Epidermal melanocyte (primary cell): ENCODE results near the gene CLCN7.
"Not testable (repeated sequence)": the region's sequence is repeated elsewhere in the genome, so short reads cannot be mapped to it uniquely, and the experiment has no call there.

ENCODE experiments used
- DNase-seq: peaks from one replicate; pipeline ENCODE4 v3.0.0; 2011; ENCODE audit warnings: low spot score; ENCODE audit not compliant: insufficient read length

The CLCN7 gene

DNA sequence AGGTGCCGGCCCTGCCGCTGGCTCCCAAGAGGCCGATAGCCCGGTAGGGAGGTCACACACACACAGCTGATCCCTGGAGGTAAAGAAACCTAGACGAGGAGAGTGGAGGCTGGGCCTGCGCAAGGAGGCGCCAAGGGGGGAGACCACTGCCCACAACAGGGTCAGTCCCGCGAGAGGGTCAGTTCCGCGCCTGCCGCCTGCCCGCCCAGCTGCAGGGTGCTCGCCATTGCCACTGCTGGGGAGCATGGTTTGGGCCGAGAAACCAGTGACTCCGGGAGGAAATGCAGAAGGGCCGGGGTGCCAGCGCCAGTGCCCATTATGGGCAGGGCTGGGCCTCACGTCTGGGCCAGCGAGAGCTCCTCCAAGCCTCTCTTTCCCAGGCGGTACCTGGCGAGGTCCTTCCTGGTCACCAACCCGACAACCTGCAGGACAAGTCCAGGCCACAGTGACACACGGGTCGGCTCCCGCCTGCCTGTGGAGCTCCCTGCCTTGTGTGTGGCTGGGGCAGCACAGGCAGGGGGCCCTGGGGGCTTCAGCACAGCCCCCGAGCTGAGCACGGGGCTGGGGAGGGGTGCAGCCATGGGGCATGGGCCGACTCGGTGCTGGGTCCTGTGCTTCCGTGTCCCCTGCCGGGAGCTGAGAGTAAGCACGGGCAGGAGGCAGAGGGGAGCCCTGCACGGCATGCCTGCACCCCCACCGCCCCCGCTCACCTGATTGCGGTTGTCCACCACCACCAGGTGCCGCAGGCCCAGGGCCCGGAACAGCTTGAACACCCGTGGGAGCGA lies 28.3 kb downstream of the CLCN7 start:
- DNase-seq = no peak

DNA sequence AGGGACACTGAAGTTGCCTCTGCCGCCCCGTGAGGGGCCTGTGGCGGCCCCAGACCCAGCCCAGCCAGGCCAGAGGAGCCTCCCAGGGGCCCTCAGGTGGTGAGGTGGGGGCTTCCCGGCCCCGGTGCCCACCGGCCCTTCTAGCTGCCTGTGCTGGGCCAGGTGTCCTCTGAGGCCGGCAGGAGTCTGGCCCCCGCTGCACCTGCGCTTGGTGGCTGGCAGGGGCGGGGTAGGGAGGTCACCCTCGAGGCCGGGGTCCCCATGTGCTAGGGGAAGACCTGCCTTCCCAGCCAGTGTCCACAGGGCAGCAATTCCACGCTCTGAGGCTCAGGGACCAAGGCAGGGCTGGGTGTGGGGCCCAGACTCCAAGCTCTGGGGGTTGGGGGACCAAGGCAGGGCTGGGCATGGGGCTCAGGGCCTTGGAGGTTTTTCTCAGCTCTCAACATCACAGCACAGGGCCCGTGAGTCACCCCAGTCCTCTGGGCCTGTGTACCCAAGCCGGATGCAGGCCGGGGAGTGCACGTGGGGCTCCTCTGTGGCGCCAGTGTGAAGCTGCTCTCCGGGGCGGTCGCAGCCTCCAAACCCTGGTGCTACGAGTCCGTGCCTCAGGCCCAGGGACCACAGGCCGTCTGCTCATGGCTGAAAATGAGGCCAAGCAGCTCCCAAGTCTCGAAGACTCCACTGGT lies 29.2 kb downstream of the CLCN7 start:
- no peak for DNase-seq

DNA sequence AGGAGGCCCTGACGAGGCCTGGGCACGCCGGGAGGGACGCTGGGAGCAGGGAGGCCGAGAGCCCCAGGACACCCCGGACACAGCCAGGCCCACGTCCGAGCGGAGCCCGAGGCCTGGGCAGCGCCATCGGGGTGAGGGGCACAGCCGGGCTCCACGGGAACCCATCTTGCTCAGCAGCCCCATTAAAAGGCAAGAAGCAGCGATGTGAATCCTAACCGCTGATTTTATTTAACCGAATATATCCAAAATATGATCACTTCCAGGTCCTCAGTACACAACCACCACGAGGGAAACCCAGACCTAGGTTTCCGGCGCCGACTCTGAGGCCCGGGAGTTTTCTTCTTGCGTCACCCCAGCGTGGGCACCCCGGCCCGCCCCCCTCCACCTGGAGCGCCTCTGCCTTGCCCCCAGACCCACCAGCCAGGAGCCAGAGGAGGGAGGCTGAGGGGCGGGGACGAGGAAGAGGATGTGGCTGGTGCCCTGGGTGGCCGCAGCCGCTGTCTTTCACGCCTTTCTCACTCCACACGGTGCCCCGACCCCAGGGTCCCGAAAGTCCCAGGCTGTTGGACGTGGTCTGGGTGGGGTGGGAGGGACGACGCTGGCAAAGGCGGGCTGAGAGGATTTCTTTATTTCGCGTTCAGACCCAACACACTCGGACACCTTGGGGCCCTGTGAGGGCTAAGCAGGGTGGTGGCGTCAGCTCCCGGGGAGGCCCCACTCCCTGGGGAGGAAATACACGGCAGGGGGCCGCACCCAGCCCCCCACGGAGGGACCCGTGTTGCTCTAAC lies 29.9 kb downstream of the CLCN7 start:
- DNase-seq = no peak

DNA sequence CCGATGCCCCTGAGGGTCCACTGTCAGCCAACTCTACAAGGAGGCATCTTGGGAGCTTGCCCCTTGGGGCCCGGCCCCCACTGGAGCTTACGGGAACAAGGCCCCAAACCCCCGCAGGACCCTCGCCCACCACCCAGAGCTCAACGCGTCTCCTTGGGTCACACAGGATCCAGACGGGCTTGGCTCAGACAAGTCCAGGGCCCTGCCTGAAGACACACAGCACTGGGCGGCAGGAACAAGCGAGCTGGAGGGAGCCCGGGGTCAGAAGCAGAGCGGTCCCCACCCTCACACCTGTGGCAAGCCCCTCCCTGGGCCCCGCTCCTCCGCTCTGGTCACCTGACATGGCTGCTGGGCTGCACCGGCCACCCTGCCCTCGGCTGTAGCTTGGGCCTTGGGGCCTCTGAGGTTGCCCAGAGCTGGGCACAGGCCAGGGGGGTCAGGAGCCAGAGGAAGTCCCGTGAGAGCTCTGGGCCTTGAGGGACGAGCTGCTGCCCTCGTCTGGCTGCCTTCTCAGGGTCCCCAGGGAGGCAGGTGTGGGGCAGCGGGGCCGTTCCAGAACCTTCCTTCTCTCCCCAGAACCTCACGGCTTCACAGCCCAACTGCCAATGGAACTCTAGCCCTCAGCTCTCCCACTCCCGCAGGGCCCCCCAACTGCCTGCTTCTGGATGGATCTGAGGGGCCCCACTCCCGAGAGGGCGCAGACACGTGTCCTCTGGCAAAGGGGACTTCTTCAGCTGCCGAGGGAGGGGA lies 30.7 kb downstream of the CLCN7 start, which contains the start of gene CCDC154:
TSS of gene CCDC154 (minus strand) at position 577 of the 750 bp plus-strand sequence. CDS start at position 343, 234 bp downstream.
- DNase-seq = no peak

DNA sequence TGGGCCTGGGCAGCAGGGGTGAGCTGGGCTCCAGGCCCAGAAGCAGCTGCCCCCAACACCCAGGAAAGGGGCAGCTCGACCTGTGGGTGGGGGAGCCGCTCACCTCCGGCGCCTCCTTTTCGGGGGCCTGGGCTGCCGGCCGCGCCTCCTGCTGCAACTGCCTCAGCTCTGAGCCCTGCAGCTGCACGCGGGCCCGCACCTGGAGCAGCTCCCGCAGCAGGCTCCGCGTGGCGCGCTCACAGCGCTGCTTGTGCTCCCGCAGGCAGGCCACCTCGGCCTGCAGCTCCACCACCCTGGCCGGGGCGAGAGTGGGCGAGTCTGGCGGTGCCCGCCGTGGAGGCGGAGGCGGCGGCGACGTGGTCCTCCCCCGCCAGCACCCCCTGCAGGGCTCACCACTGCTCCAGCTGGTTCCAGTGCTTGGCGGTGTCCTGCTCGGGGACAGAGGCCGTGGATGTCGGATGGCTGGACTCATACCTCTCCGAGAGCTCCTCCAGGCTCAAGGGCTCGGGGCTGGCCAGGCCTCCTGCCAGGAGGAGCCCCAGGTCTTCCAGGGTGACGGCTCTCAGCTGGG lies 31.3 kb downstream of the CLCN7 start:
- no peak for DNase-seq

DNA sequence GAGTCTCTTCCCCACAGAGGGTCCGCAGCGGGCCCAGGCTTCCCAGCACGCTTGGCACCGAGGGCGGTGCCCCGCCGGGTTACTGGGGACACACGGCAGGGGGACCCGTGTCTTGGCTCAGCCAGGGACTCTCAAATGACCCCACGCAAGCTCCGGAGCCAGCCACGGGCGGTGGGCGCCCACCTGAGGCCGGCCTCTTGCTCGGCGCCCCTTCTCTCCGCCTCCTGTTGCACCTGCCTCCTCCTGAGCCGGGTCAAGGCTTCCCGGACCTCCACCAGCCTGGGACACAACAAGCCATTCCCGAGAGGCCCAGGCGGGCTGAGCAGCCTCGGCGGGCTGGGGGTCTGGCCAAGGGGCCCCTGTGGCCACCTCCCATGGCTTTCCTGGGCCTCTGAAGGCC lies 32.1 kb downstream of the CLCN7 start:
- DNase-seq = no peak

DNA sequence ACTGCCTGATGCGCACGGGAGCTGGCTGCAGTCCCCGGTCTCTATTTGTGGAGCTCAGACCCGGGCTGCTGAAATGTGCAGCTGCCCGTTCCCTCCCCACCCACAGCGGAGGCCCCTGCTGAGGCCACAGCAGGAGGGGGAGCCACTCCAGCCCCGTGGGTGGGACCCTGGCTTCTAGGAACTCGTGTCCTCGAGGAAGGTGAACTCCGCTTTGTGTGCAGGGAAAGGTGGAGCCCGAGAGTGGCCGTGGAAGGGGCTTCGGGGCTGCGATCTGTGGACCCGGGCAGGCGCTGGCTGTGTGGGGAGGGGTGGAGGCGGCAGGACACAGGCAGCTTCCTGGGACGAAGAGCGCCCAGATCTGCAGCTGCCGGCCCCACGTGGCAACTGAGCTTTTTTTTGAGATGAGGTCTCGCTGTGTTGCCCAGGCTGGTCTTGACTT lies 33.4 kb downstream of the CLCN7 start:
- DNase-seq = no peak

DNA sequence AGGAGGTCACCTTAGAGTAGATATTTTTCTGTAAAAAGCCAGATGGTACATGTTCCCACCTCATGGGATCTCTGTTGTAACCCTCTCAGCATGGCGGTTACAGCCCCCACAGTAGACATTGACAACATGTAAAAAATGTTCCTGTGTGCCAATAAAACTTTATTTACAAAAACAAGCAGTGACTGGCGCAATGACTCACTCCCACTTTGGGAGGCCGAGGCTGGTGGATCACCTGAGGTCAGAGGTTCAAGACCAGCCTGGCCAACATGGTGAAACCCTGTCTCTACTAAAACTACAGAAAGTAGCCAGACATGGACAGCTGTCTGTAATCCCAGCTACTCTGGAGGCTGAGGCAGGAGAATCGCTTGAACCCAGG lies 35.1 kb downstream of the CLCN7 start:
- not testable (repeated sequence) for DNase-seq

DNA sequence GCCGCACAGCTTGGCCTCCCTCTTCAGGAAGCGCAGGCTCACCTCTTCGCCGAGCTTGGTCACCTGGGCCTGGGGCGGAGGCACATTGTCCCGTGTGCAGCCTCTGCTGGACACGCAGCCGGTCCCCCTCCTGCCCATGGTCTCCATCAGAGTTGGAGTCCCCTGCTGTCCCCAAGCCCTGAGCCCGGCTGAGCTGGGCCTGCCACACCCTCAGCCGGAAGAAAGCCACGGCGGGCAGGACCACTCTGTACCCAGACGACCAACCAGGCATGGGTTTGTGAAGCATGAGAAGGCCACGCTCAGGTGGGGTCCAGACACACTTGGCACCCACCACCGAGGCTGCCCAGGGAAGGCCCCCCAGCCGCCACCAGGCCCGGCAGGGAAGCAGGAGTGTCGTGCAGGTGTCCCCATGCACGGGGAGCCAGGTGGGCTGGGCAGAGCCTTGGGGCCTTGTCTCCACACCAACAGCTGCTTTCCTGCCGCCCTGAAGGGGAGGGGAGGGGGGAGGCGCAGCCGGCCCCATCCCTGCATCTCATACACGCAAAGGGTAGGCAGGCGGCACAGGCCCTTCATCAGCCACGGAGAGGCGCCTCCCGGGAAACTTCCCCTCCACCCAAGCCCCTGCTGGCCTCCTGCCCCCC lies 35.6 kb downstream of the CLCN7 start:
- DNase-seq = no peak

DNA sequence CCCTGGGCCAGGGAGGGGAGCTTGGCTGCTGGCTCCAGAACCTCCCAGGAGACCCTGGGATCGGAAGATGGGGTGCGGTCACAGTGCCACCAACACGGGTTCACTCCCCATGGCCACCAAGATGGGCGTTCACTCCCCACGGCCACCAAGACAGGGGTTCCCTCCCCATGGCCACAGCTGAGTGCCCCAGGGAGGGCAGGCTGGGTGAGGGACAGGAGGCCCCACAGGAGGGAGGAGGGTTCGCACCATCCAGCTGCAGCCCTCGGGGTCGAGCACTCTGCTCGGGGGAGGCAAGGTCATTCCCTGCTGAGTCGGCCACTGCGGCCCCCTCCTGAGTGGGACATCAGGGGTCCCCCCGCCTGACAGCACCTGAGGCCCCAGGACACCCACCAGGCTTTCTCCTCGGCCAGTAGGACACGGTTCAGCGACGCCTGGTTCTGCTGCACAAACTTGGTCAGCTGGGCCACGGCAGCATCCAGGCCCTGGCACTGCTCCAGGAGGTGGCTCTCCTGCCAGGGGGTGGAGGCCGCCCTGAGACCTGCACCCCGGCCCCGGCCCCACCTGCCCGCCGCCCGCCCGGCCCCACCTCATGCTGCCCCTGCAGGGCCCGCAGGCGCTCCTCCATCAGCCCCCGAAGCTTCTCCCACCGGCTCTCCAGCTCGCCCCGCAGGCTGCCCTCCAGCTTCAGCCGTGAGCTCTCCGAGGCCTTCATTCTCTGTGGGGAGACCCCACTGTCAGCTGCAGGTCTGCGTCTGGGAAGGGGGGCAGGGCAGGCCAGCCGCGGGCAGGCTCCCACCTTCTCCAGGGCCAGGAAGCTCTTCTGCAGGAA lies 36.4 kb downstream of the CLCN7 start:
- no peak for DNase-seq

DNA sequence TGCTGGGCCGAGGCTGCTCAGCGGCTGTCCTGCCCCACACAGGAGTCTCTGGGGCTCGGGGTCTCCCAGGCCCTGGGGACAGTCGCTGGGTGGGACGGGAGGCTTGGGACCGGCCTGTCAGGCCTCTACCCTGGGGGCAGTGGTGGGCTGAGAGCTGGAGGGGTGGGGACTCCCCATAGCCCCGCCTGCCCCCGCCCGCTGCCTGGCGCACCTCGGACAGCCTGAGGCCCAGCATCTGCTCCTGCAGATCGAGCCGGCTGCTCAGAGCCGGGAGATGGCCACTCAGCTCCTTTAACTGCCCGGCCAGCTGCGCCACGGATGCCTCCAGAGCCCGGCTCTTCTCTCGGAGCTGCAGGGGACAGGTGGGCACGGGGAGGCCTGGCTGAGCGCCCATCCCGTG lies 37.2 kb downstream of the CLCN7 start:
- DNase-seq = no peak

DNA sequence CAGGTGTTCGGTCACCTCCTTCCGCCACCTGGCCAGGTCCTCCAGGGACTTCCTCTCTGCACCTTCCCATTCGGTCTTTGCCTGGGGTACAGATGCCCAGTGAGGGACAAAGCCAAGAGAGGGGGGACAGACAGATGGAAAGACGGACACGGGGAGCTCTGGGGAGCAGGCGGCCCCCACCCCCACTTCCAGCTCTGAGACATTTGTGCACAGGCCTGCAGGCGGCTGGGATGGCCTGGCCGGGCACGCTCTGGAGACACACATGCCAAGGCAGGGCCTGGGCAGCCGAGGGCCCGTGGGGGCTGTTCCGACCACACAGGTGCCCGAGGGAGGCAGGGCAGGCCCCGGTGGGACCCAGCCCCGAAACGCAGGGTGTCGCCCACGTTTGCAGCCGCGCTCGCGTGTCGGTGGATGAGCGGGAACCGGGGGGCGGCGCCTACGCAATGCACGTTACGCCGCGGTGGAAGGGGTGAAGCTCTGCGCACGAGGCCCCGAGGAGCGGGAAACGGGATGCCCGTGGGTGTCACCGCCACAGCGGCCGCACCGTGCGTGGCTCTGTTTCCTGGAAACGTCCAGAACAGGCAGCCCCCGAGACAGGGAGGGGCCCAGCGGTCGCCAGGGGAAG lies 38.0 kb downstream of the CLCN7 start:
- DNase-seq = no peak

DNA sequence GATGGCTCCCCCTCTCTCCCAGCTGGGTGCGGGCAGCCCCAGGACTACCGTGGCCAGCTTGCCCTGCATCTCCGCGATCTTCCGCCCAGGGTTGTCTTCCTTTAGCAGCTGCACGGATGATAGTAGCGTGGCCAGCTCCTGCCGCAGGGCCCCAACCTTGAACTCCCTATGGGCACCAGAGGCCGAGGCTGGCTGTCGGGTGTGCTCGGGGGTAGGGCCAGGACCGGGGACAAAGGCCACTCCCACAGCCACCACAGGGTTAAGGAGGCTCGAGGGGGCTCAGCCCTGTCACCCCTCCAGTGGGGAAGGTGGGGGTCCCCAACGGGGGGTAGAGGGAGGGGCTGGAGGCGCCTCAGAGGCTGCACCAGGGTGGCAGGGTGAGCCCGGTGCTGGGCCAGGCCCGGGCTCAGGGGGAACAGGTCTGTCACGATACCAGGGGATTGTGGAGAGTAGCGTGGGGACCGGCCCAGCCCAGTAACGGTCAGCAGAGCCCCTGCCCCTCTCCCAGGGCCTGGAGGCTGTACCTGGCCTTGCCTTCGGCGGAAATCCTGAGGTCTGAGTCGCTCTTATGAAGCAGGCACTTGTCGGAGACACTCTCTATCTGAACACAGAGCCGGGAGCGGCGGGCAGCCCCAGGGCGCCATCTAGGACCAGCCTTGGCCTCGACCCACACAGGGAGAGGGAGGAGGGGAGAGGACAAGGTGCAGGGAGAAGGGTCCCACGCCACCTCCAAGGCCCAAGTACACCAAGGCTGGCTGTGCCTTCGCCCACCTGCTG lies 38.7 kb downstream of the CLCN7 start:
- no peak for DNase-seq

DNA sequence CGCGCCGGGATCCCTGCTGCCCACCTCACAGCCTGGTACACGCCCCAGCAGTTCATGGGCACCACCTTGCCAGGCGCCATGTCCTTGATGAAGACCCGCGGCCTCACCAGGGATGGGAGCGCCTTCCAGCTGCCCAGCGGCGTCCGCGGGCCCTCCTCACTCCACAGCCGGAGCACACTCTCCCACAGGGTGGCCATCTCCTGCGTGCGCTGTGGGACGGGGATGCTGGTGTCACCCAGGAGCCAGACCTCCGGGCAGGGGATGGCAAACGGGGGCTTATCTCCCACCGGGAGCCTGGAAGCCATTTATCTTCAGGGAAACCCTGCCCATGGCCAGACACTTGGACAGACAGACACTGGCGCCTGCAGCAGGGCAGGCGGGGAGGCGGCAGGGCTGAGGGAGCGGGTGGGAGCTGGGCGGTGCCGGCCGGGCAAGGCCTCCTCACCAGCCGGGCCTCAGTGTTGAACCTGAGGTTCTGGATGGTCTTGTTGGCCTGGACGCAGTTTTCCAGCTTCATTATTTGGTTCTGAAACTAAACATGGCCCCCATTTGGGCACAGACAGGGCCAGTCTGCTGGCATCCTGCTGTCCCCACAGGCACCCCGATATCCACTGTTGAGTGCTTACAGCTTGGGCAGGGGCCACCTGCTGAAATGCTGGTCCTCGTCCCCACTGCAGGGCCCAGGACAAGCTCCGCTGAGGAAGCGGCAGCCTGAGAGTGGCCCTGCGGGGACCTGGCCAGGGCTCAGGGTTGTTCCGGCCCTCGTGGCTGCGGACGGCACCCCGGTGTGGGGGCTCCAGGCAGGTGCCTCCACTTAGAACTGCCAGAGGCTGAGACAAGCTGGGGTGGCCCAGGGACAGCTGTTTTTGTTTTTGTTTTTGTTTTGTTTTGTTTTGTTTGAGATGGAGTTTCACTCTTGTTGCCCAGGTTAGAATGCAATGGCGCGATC lies 39.9 kb downstream of the CLCN7 start:
- DNase-seq = no peak

DNA sequence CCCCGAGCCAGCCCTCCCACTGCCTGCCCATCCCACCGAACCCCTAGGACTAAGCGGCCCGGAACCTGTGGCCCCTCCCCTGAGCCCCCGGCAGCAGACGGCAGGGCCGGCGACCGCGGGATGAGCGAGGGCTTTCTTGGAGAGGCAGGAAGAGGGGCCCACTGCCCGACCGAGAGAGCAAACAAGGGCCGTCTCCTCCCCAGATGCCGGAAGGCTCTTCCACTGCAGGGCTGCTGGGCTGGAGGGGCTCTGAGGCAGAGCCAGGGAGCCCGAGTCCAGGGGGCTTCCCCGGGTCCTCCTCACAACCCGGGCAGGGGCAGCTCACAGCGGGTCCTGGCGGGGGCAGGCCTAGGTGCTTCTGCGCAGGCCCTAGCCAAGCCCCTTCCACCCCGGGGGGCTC lies 41.1 kb downstream of the CLCN7 start:
- no peak for DNase-seq

DNA sequence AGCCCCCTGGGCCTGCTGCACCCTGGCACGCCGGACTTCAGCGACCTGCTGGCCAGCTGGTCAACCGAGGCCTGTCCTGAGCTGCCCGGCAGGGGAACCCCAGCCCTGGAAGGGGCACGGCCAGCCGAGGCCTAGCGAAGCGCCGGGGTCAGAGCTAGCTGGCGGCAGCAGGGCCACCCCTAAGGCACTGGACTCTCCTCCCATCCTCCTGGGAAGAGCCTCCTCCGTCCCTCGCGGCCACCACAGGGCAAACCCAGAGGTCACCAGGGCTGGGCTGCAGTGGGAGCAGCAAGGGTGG lies 41.6 kb downstream of the CLCN7 start:
- DNase-seq = no peak
